Prostate gland (tissue), 2 donors: ENCODE measurements around the gene FFAR3. TPM values are rescaled to one million over a fixed set of nuclear protein-coding genes. Genes with fewer than 3 reads are reported as not detected.

ENCODE experiments used
- DNase-seq: peaks from one replicate; pipeline ENCODE4 v3.0.0-alpha.2; 2019; ENCODE audit warnings: low spot score
- H3K27ac ChIP-seq, 2 donors: fragments of 200-600 bp; sonication (generic); 2 replicates each; pipeline ENCODE4 v1.5.1; 2017 to 2019
- H3K27me3 ChIP-seq: fragments of 200-600 bp; sonication (generic); replicated peaks from 2 replicates; pipeline ENCODE4 v1.5.1; 2019; ENCODE audit not compliant: insufficient read depth
- H3K36me3 ChIP-seq, 2 donors: fragments of 200-600 bp; sonication (generic); 1 replicate in 1 of 2; 2 replicates in 1 of 2; pipeline versions ENCODE4 v1.5.1 to v1.8.1; 2017 to 2019
- H3K4me1 ChIP-seq: fragments of 200-600 bp; sonication (generic); replicated peaks from 2 replicates; pipeline ENCODE4 v1.5.1; 2019
- H3K4me3 ChIP-seq, 2 donors: fragments of 200-600 bp; sonication (generic); 2 replicates each; pipeline ENCODE4 v1.5.1; 2017 to 2019
- H3K9me3 ChIP-seq: fragments of 200-600 bp; sonication (generic); 2 replicates; pipeline ENCODE4 v1.5.1; 2017
- CTCF ChIP-seq, 4 experiments: fragments of 200-600 bp in 2 of 4; fragments of 450-650 bp in 2 of 4; sonication (generic) in 2 of 4; IDR thresholded peaks; 1 replicate in 3 of 4; 2 replicates in 1 of 4; pipeline ENCODE4 v1.5.1; 2016 to 2019; ENCODE audit warnings: antibody characterized with exemption in 4 of 4, mild to moderate bottlenecking in 2 of 4, moderate library complexity in 2 of 4
- POLR2A ChIP-seq: fragments of 450-650 bp; IDR thresholded peaks from one replicate; pipeline ENCODE4 v1.6.1; 2016; ENCODE audit warnings: antibody characterized with exemption, mild to moderate bottlenecking
- POLR2AphosphoS5 ChIP-seq: sonication (generic); formaldehyde crosslinking; IDR thresholded peaks from one replicate; pipeline ENCODE4 v1.6.1; 2017; ENCODE audit warnings: antibody characterized with exemption
- WGBS: methylation state at CpG from one replicate; pipeline ENCODE4 v1.1.5; 2018; 5-methylcytosine and 5-hydroxymethylcytosine counted together
- intact Hi-C: fragments of 100-400 bp; cut with DNase I; formaldehyde crosslinking; loops from one replicate; pipeline ENCODE4 v1.14.2; 2022
- total RNA-seq, 2 donors: library from RNA; depleted of rRNA; stranded (reverse); fragments of >200 nt; gene quantifications; one replicate each; pipeline ENCODE4 v1.1.0, GENCODE V29; 2016

FFAR3 gene
- total RNA-seq, 2 donors from 2014 or later = 1.6 TPM; not detected in 1

- intact Hi-C loops = no loop called here
- DNase-seq = no peak
- H3K4me3 ChIP-seq = no peak overlapping the region
- no peaks in the 10 kb centered on the region for H3K4me1 ChIP-seq
- no peaks in the 10 kb centered on the region for H3K9me3 ChIP-seq
- no peak overlapping the region for H3K27ac ChIP-seq
- TF ChIP-seq CTCF (IDR thresholded peaks at IDR 0.05) (no peak), POLR2AphosphoS5 (no peak), POLR2A (no peak)
- WGBS = 84% methylated on average over 16 of the region's 16 CpGs
- peaks cover under 1% of the 10 kb centered on the region for H3K27me3 ChIP-seq
- no peaks in the 10 kb centered on the region for H3K36me3 ChIP-seq
These were observed 17.3 kb upstream of the FFAR3 start for GRCh38 chr19:35341006-35341405.

- Histone ChIP-seq H3K4me3 (no peak overlapping the region), H3K36me3 (no peaks in the 10 kb centered on the region), H3K27me3 (peaks cover 3% of the 10 kb centered on the region), H3K27ac (no peak overlapping the region), H3K4me1 (no peaks in the 10 kb centered on the region), H3K9me3 (no peaks in the 10 kb centered on the region)
- intact Hi-C loops = no loop called here
- TF ChIP-seq POLR2AphosphoS5 (no peak), CTCF (IDR thresholded peaks at IDR 0.05) (no peak), POLR2A (no peak)
- DNase-seq = no peak
- 81% methylated on average over 10 of the region's 14 CpGs for WGBS
These were observed 16.6 kb upstream of the FFAR3 start for GRCh38 chr19:35341565-35342225.

GRCh38 chr19:35342430-35342829 is 15.8 kb upstream of the FFAR3 start:
- 51% methylated on average over 5 of the region's 5 CpGs for WGBS

GRCh38 chr19:35344511-35345031 is 13.7 kb upstream of the FFAR3 start:
- no peak overlapping the region for H3K27ac ChIP-seq
- H3K4me1 ChIP-seq = no peaks in the 10 kb centered on the region
- H3K9me3 ChIP-seq = no peaks in the 10 kb centered on the region
- H3K27me3 ChIP-seq = peaks cover 3% of the 10 kb centered on the region
- TF ChIP-seq POLR2A = no peak
- no peak for TF ChIP-seq CTCF (IDR thresholded peaks at IDR 0.05)
- TF ChIP-seq POLR2AphosphoS5 = no peak
- 82% methylated on average over 17 of the region's 17 CpGs for WGBS
- no peak for DNase-seq
- H3K36me3 ChIP-seq = no peaks in the 10 kb centered on the region
- H3K4me3 ChIP-seq = no peak overlapping the region
- intact Hi-C loops = no loop called here

More at GRCh38 chr19:35342430-35342829, 15.8 kb upstream of the FFAR3 start:
- H3K9me3 ChIP-seq = no peaks in the 10 kb centered on the region
- TF ChIP-seq POLR2AphosphoS5 (no peak), POLR2A (no peak), CTCF (IDR thresholded peaks at IDR 0.05) (no peak)
- no peak for DNase-seq
- H3K4me3 ChIP-seq = no peak overlapping the region
- no peaks in the 10 kb centered on the region for H3K36me3 ChIP-seq
- H3K4me1 ChIP-seq = no peaks in the 10 kb centered on the region
- H3K27me3 ChIP-seq = peaks cover 3% of the 10 kb centered on the region
- H3K27ac ChIP-seq = no peak overlapping the region
- intact Hi-C loops = no loop called here

- no peak for DNase-seq
- Histone ChIP-seq H3K27me3 (peaks cover 3% of the 10 kb centered on the region), H3K36me3 (no peaks in the 10 kb centered on the region), H3K4me3 (no peak overlapping the region), H3K9me3 (no peaks in the 10 kb centered on the region), H3K4me1 (no peaks in the 10 kb centered on the region), H3K27ac (no peak overlapping the region)
- TF ChIP-seq POLR2A (no peak), CTCF (IDR thresholded peaks at IDR 0.05) (no peak), POLR2AphosphoS5 (no peak)
- intact Hi-C loops = no loop called here
- 68% methylated on average over 11 of the region's 11 CpGs for WGBS
These were observed 12.6 kb upstream of the FFAR3 start for GRCh38 chr19:35345671-35346111.
